Lower lobe of right lung (tissue), 2 donors: ENCODE results near the gene CORO2B. TPM values are rescaled to one million over a fixed set of nuclear protein-coding genes. Genes with fewer than 3 reads are reported as not detected.
A peak's percentile ranks its signal among the peaks of the same experiment; 100 is the strongest.

Experiments used
- ATAC-seq, 2 donors: fragments of 200-7000 bp; cut with Tn5 transposase; one replicate each; pipeline ENCODE4 v1.9.1; 2020 to 2022; ENCODE audit warnings: mild to moderate bottlenecking in 2 of 2, moderate library complexity in 2 of 2
- DNase-seq: peaks from one replicate; pipeline ENCODE4 v3.0.0-alpha.2; 2020
- H3K27ac ChIP-seq: fragments of 200-600 bp; one replicate; pipeline ENCODE4 v1.8.0; 2022
- H3K27me3 ChIP-seq: fragments of 200-600 bp; one replicate; pipeline ENCODE4 v1.8.0; 2022; ENCODE audit warnings: low read depth
- H3K36me3 ChIP-seq: fragments of 200-600 bp; one replicate; pipeline ENCODE4 v1.8.0; 2022; ENCODE audit warnings: mild to moderate bottlenecking
- H3K4me1 ChIP-seq: fragments of 200-600 bp; one replicate; pipeline ENCODE4 v1.8.0; 2022
- H3K4me3 ChIP-seq: fragments of 200-600 bp; one replicate; pipeline ENCODE4 v1.8.0; 2022; ENCODE audit warnings: mild to moderate bottlenecking
- H3K9me3 ChIP-seq: fragments of 200-600 bp; one replicate; pipeline ENCODE4 v1.8.0; 2022
- intact Hi-C: fragments of 100-400 bp; cut with DNase I; formaldehyde crosslinking; loops from one replicate; pipeline ENCODE4 v1.11.0; 2022
- total RNA-seq: library from RNA; stranded (reverse); fragmentation: NEBNext Ultra II Directional; extraction: Animal tissue kit (Norgen Biotek cat#: 25700); gene quantifications from one replicate; pipeline ENCODE4 v1.2.1, GENCODE V29; 2021
- TF ChIP-seq, protein P1 (sequence below): fragments of 200-600 bp; IDR thresholded peaks from one replicate; pipeline ENCODE4 v1.8.0; 2022; ENCODE audit warnings: antibody characterized with exemption, mild to moderate bottlenecking
- donor health status: DM: no; HTN: yes; CAD: no; lungs with severe emphysema.

CORO2B gene
- total RNA-seq, 1 donor from 2014 or later = 6.8 TPM

DNA sequence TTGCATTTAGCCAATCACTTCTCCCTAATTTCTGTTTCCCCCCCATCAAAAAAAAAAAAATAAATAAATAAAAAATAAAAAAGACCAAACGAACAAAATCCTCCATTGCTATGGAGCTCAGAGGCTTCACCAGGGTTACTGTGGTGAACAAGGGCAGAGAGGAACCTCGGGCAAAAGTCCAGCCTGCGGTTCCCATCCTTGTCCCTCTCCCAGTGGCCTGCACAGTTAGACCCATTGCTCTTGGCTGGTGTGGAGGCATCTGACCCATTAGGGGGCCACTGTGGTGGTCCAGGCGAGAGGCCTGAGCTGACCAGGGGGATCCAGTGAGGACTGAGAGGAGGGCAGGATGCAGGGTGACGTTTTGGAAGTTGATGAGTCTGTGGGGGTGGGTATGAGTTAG, 18.8 kb downstream of the CORO2B start:
- Histone ChIP-seq H3K4me1 (peaks cover 35% of the 10 kb centered on the region), H3K4me3 (no peak overlapping the region), H3K36me3 (no peaks in the 10 kb centered on the region), H3K9me3 (no peaks in the 10 kb centered on the region), H3K27ac (no peak overlapping the region), H3K27me3 (no peaks in the 10 kb centered on the region)
- no peak for ATAC-seq
- intact Hi-C loops = no loop called here
- TF ChIP-seq, protein P1, sequence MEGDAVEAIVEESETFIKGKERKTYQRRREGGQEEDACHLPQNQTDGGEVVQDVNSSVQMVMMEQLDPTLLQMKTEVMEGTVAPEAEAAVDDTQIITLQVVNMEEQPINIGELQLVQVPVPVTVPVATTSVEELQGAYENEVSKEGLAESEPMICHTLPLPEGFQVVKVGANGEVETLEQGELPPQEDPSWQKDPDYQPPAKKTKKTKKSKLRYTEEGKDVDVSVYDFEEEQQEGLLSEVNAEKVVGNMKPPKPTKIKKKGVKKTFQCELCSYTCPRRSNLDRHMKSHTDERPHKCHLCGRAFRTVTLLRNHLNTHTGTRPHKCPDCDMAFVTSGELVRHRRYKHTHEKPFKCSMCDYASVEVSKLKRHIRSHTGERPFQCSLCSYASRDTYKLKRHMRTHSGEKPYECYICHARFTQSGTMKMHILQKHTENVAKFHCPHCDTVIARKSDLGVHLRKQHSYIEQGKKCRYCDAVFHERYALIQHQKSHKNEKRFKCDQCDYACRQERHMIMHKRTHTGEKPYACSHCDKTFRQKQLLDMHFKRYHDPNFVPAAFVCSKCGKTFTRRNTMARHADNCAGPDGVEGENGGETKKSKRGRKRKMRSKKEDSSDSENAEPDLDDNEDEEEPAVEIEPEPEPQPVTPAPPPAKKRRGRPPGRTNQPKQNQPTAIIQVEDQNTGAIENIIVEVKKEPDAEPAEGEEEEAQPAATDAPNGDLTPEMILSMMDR = no peak
- no peak for DNase-seq

DNA sequence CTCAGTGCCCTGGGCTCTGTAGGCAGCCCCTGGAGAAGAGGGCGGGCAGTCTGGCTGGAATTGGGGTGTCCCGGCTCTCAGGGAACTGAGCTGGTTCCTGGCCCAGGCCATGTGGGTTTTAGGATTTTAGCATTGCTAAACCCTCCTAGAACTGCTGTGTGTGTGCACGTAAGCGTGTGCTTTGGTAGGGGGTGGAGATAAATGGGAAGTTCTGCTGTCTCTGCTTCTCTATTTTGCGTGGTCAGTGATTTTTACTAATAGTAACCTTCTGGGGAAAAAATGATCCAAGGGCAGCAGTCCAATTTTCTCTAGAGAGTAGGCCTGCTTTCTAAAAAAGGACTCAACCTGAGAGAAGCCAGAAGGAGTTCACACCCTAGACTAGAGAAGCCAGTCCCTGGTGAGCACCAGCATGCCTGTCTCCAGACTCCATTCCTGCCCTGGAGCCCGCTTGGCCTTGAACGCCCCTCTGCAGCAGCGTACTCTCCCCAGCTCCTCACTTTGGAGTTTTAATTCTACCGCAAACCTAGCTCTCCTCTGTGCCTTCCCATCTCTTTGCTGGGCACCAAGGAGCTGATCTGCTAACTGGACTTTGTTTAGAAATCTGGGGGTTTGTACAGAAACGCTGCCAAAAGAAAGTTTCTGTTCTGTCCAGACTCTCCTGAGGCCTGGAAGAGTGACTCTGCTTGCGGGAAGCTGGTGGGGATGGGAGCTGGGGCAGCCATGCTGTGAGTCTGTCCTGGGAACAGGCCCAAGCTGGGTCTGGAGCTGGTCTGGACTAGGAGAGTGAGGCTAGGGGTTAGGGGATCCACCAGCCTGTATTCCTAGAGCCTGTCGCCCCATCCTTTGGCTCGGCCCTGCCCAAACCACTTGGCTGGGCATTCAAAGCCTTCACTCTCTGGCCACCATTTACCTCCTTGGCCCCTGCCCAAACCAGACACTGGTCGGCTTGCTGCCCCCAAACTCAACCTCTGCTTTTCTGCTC, 19.7 kb downstream of the CORO2B start:
- no peak overlapping the region for H3K27ac ChIP-seq
- TF ChIP-seq, protein P1 = no peak

DNA sequence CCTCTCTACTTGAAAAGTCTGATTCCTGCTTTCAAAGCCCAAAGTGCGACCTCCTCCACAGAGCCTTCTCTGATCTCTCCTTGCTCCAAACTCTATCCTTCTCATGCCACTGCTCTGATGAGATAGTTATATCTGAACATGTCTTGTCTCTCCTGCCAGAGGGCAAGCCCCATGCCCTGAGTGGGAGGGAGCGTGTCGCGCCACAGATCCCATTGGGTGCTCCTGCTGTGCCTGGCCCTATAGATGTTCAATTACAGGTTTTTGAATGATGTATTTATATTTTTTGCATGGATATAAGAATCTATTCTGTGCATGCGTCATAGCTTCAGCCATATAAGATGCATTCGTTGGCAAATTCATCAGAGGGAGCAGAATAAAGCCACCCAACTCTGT, 20.4 kb downstream of the CORO2B start:
- DNase-seq = no peak
- H3K9me3 ChIP-seq = no peaks in the 10 kb centered on the region
- peaks cover 31% of the 10 kb centered on the region for H3K4me1 ChIP-seq
- TF ChIP-seq, protein P1 = no peak
- no peak overlapping the region for H3K4me3 ChIP-seq
- H3K27me3 ChIP-seq = no peaks in the 10 kb centered on the region
- no peaks in the 10 kb centered on the region for H3K36me3 ChIP-seq
- ATAC-seq = no peak
- no peak overlapping the region for H3K27ac ChIP-seq
- intact Hi-C loops = no loop called here

More for the DNA sequence above, 19.7 kb downstream of the CORO2B start:
- H3K4me3 ChIP-seq = no peak overlapping the region
- no peaks in the 10 kb centered on the region for H3K36me3 ChIP-seq
- no peaks in the 10 kb centered on the region for H3K9me3 ChIP-seq
- ATAC-seq = no peak
- DNase-seq = no peak
- peaks cover 35% of the 10 kb centered on the region for H3K4me1 ChIP-seq
- H3K27me3 ChIP-seq = no peaks in the 10 kb centered on the region
- intact Hi-C loops = no loop called here

DNA sequence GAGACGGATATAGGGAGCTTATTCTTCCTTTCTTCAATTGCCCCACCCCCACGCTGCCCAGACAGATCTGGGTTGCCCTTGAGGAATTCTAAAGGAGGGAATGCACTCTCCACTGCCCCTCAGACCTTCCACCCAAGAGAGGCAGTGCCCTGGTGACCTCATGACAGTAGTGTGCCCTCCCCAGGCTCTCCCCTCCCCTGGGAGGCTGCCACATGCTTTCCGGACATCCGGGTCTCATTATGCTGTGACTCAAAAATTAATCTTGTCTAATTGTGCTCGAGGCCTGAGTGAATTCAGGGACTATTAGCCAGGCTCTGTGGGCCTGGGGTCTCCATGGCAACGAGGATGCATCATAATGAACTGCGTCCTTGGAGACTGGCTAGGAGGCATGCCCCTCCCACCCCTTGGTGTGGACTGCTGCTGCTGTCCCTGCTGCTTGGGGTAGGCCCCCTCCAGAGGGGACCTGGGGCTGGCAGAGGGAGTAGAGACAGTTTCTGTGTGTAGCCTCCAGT, 20.8 kb downstream of the CORO2B start:
- no peaks in the 10 kb centered on the region for H3K36me3 ChIP-seq
- intact Hi-C loops = no loop called here
- H3K9me3 ChIP-seq = no peaks in the 10 kb centered on the region
- no peak overlapping the region for H3K27ac ChIP-seq
- H3K4me1 ChIP-seq = peaks cover 29% of the 10 kb centered on the region
- no peaks in the 10 kb centered on the region for H3K27me3 ChIP-seq
- DNase-seq (no peak), ATAC-seq (no peak)
- TF ChIP-seq, protein P1 = no peak
- H3K4me3 ChIP-seq = no peak overlapping the region

DNA sequence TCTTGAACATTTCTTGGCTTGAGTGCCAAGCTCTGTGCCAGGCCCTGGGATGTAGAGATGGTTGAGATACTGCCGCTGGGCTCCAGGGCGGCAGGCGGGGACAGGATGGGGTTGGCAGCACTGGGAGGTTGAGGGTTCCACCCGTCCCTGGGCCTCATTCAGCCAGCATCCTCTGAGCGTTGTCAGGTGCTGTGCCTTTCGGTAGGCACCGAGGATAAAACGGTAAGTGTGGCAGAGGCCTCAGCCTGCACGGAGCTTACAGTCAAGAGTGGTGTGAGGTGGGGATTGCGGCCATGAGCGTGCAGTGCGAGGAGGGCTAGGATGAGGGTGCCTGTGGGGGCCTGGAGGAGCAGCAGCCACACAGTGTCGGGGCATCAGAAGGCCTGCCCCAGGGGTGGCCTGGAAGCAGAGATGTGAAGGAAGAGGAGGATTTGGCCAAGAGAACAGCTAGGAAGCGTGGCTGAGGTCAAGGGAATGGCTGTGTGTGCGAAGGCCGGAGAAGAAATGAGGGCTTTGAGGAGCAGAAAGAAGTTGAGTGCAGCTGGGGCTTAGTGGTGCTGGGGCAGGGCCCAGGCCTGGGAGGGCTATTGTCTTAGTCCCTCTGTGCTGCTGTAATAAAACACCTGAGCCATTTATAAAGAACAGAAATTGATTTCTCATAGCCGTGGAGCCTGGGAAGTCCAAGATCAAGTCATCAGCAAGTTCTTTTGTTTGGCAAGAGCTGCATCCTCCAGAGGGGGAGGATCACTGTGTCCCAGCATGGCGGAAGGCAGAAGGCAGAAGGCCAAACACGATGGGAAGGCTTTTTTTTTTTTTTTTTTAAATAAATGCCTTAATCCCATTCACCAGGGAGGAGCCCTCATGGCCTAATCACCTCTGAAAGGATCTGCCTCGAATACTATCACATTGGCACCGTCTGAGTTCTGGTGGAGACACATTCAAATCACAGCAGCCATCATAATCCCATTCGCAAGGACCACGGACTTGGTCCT, 22.7 kb downstream of the CORO2B start:
- Histone ChIP-seq H3K36me3 (no peaks in the 10 kb centered on the region), H3K9me3 (no peaks in the 10 kb centered on the region), H3K4me3 (no peak overlapping the region), H3K4me1 (peaks cover 29% of the 10 kb centered on the region), H3K27me3 (no peaks in the 10 kb centered on the region), H3K27ac (peak overlapping the region; percentile 58)
- TF ChIP-seq, protein P1 = no peak
- intact Hi-C loops = no loop called here
- DNase-seq = no peak
- ATAC-seq = no peak
